HG03196 (cell line): Measurements from ENCODE around the gene AP3B2.
"Not testable (repeated sequence)": the region's sequence is repeated elsewhere in the genome, so short reads cannot be mapped to it uniquely, and the experiment has no call there.

ENCODE experiments used
- ATAC-seq: cut with Tn5 transposase; IDR thresholded peaks from one replicate; pipeline ENCODE4 v1.9.1; 2021; ENCODE audit not compliant: unreplicated experiment

AP3B2 gene

DNA sequence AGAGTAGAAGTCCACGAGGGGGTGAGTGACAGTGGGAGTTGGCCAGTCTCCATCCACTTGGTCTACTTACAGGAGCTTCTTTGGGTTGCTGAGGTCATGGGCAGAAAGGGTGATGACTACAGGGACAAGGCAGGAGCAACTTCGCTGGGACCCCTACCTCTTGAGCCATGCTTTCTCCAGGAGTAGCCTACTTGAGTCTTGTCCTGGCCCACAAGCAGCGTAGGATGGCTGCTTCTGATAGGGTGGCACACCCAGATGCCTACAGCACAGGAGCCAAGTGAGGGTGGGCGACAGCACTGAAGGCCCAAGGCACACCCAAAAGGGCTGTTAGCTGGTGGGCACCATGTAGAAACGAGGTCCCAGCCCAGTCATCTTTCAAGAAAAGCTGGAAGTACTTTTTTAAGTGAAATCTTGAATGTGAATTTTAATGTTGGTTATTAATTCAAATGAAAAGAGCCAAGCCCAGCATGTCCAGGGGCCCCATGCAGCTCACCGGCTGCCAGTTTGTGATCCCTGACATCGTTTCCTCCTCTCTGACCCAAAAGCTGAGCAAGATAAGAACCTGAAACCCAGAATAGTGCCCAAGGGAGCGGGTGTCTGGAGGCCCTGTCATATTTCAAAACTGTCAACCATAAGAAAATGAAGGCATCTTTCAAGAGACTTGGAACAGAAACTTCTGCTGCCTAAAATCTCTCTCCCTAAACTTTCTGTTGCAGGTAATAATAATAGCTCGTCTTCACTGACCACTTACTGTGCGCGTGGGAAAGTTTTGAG, 60.3 kb downstream of the AP3B2 start:
- no peak for ATAC-seq

DNA sequence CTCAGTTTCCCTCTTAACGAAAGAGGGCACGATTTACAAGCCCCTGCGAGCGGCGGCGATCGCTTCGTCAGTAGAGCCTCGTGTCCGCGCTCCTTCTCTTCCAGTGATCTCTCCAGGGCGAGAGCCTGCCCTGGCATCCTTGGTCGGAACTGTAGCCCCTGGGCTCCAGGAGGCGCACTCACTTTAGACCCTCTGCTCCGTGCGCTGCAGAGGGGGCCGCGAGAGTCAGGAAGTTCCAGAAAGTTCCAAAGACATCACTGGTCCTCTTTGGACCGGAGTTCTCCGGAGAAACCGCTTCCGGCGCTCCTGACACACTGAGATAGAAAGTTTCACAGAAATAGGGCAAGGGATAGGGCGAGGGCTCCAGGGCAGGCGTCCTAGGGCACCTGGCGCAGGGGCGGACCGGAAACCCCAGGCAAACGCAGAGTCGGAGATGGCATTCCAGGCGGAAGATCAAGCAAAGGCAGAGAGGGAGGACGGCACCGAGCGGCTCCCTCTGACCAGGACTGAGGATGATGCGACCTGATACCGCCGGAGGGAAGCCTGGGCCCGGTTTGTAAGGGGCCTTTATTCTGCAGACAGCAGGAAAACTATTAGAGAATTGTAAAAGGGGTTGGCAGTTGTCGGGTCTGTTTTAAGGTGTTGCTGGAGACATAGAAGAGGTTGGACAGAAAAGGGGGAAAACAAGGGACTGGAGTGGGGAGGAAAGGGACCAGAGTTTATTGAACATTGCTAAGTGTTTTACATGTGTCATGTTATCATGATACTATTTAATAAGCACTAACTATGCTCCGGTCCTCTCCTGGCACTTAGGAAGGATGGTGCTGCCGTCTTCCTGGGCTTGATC, 61.2 kb downstream of the AP3B2 start:
- ATAC-seq: no peak

- ATAC-seq: no peak
Measured at GRCh38 chr15:82647835-82648256, 61.8 kb downstream of the AP3B2 start.

GRCh38 chr15:82647045-82647834, 62.4 kb downstream of the AP3B2 start, which contains the start of gene CPEB1:
Gene CPEB1 (minus strand): TSS chr15:82647363. CDS start chr15:82628459, 18,904 bp downstream.
- no peak for ATAC-seq

DNA sequence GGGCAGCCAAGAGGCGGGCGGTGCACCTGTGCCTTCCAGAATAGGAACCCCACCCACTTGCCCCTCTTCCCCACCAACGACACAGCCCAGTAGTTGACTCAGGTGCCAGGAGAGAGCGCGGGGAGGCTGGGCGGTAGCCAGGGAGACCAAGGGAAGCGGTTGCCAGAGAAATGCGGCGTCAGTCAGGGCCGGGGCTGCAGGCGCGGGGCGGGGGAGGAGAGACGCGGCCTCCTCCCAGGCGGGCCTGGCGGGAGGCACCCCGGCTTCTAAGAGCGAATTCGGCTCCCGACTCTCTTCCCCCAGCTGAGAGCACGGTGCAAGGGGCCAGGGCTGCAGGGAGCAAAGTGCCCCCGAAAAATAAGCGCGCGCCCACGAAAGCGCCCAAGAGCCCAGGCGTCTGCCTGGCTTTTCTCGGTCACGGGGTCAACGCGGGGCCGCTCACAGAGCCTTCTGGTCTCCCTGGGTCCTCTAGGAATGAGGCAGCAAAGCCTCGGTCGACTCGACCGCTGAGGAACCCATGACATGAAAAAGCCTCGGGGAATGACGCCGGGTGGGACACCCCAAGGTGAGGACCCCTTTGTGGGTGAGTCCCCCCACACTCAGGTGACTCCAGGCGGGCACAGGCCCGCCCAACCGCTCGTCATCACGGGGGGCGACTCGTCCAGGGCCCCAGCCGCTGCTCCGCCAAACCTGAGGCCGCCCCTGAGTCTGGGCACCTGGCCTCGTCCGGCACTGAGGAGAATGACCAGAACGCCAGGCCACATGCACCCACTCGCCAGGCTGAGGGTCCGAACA, 63.2 kb downstream of the AP3B2 start:
- no peak for ATAC-seq

- ATAC-seq: not testable (repeated sequence)
Measured at GRCh38 chr15:82644967-82645852, 64.5 kb downstream of the AP3B2 start.

DNA sequence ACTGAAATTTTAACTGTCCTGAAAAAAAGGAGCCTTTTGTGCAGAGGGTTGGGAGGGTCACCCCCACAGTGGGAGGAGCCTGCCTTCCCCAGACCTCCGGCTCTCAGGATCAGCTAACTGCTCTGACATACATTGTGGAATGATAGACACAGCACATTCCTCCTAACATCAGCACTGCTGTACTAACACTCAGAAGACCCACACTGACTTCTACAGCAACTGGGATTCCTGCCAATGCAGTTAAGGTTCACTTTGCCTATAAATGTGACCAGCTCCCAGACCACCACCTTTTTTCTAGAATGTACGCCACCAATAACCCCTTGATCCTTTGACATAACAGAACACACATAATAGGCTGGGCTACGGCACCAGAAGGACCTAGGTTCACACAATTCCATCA, 65.7 kb downstream of the AP3B2 start:
- ATAC-seq: no peak

GRCh38 chr15:82642656-82643055, 67.0 kb downstream of the AP3B2 start:
- no peak for ATAC-seq

DNA sequence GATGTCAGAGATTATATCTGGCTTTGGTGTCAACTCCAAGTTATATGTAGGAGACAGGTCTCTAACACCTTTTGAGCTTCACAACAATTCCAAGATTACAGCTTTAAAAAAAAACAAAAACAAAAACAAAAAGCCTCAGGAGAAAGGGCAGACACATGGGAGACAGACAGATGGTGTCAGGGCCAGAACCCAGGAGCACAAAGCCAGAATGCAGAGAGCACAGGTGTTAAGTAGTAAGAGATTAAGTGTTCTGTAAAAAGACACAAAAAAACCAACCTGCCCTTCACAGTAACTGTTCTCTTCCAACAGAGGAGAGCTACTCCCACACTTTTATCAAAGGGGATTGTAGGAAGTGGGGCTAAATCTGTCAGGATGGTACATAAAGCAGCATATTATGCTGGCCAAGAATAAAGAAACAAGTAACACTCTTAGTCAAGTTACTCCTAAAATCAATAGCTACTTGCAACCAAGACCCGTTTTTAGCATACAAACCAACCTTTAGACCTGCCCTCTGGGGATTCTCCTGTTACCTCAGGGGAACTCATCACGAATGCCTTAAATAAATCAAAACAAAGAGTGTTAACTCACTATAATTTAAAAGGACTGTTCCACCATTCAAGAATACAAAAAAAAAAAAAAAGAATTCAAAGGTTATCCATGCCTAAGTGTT, 68.4 kb downstream of the AP3B2 start:
- no peak for ATAC-seq

- ATAC-seq: no peak
Measured at GRCh38 chr15:82640672-82641071, 69.0 kb downstream of the AP3B2 start.

DNA sequence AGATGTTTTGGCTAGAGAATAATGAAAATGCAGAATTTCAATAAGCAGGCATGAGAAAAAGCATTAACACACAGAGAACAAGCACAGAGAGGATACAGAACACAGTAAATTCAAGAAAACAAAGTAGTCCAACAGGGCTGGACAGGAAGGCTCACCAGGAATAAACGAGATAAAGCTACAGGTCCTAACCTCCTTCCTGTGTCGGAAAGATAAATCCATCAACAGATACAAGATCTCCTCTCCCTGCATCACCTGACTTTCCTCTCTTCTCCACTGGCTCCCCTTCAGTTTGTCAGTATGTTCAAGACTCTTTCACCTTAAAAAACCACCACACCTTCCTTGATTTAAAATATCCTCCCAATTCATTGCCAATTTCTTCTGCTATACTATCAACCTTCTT, 73.9 kb downstream of the AP3B2 start:
- no peak for ATAC-seq

DNA sequence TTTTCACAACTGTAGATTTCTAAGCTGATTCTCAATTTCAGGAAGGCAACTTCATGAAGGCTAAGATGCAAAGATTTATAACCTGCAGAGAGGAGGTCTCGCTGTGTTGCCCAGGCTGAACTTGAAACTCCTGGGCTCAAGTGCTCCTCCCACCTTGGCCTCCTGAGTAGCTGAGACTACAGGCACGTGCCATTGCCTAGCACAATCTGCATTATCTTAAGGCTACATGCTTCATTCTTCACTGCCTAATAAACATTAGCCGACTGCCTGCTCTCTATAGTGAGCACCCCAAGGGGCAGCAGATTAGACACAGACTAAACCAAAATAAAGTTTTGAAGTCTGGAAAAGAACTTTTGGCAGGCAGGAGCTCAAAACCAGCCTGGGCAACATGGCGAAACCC, 79.6 kb downstream of the AP3B2 start:
- ATAC-seq: no peak

DNA sequence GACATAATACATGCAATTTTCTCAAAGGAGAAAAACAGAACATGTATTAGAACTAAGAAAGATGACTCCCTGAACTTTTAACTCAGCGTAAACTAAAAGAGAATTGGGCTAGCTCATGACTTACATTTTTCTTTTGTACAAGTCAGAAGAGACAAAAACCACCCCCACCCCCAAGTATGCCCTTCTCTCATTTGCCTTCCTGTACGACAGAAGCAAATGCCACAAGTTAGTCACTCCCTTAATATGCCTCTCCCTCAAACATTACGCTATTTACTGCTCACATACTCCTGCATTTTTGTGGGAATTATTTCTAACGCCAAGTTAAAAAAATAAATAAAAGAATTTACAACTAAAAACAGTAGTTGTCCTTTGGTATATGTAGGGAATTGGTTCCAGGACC, 84.5 kb downstream of the AP3B2 start:
- no peak for ATAC-seq

DNA sequence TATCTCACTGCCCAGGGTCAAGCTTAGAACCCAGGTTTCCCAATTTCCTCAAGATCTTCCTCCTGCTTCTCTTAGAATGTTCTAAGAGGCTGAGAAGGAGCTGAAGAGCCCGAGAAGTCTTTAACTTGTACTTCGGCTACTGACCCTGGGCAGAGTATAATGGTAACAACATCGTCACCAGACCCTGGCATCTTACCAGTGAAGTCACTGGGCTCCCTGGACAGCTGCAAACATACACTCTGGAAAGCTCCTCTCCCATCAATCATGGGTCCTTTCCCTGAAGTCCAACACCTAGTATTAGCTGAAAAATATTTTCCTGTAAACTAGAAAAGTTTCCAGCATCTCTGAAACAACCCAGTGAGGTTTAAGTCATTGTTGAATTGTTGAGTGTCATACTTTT, 85.2 kb downstream of the AP3B2 start:
- ATAC-seq: no peak

DNA sequence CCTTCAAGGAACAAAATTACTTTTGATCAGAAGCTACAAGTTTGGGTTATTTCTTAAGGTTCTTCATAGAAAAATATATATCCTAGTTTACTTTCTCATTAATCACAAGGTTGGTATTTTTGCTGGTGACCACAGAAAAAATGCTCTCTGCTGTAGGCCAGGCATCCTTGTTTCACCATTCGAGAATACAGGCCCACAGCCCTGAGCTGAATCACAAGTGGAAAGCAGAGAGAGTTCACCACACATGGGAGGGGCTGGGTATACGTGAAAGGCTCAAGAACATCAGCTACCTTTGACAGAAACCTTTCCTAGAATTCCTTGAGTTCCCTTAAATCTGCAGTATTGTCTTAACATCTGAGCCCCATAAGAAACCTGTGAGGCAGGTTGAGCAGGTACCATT, 85.7 kb downstream of the AP3B2 start:
- ATAC-seq: no peak

DNA sequence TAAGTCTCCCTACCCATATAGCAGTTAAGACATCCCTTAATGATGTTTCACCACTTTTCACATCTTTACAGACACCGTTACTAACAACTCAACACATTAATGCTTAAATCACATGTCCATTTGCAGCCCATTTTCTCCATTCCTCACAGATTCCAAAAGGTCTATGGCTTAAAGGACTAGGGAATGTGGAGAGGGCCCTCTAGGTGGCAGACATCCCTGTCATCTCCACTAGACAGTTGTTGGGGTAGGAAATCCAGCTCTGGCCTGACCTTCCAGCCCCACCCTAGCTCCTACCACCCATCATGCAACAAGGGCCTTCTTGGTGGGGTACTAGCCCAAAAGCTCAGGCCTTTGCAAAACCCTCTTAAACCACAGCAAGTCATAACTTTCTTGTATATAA, 87.7 kb downstream of the AP3B2 start:
- no peak for ATAC-seq

DNA sequence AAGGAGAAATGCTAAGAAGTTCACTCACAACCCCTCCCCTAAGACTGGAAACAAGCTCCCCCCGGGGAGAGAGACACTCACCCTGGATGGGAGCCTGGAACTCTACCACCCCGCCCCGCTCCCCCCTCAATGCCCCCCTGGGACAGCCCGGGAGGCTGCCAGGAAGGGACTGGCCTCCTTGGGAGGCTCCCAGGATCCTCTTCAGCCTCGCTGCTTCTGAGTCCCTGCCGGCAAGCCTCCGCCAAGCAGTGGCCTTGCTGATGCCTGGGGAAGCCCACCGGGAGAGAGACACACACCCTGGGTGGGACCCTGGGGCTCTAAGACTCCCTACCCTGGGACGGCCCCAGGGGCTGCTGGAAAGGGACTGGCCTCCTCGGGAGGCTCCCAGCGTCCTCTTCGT, 95.9 kb downstream of the AP3B2 start:
- ATAC-seq: no peak

- no peak for ATAC-seq
Measured at GRCh38 chr15:82611348-82611747, 98.3 kb downstream of the AP3B2 start.
